ENCODE results near the gene CACNA2D4.
A peak's percentile ranks its signal among the peaks of the same experiment; 100 is the strongest.

The CACNA2D4 gene

GRCh38 chr12:1797991-1798640 is 120.3 kb downstream of the CACNA2D4 start:
- no peak for DNase-seq

DNA sequence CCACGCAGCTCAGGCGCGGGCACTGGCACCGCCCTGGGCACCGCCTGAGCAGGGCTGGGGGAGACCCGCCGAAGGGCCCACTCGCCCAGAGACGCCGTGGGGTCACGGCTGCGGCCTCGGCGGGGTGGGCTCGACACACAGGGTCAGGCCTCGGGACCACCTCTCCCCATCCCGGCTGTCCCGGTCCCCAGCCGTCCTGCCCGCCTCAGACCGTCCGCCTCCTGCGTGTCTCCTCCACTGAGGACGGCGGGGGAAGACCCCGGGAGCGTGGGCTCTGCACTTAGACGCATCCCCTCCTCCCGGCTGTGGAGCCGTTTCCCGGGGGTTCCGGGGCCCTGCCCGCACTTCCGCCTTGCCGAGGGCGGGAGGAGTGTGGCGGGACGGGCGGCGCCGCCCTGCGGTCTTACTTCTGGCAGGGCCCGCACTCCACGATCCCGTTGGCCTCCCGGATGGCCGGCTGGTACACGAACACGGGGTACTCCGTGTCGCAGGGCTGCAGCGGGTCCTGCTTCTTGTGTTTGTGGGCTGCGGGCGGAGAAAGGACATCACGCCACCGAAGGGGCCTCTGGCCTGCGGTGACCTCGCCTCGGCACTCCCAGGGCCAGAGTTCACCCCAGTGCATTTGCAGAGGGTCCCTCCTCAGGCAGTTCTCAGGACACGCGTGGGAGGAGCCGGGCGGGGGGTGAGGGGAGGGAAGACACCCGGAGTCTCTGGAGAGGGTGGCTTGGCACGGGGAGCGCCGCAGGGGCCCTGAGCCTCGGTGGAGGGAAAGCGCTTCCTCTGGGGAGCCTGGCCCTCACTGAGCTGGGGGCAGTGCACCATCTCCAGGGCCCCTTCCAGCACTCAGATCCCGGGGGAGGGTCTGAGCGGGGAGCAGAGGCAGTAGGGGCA is 121.2 kb downstream of the CACNA2D4 start:
- DNase-seq, result no peak

DNA sequence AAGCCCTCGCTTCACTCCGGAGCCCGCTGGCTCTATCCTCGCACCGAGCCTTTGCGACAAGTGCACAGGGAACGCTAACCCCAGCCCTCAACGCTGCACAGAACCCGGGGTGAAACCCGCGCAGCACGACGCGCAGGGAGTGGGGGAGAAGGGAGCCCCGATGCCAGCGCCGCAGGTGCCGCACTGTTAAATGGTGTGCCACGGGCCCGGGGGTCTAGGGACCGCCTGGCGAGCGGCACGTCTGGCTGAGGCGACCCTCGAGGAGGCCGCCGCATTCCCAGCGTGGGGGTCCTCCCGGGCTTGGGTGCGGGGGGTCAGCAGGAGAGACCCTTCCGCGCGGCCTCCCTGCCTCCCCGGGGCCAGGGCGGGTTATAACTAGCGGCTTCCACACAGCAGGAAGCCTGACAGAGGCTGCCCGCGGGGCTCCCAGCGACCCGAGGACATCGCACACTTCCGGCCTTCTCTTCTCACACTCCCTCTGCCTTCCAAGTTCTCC is 121.9 kb downstream of the CACNA2D4 start:
- DNase-seq, result no peak

- peak; percentile 89 for DNase-seq
These were observed 122.5 kb downstream of the CACNA2D4 start for GRCh38 chr12:1795785-1796514.

DNA sequence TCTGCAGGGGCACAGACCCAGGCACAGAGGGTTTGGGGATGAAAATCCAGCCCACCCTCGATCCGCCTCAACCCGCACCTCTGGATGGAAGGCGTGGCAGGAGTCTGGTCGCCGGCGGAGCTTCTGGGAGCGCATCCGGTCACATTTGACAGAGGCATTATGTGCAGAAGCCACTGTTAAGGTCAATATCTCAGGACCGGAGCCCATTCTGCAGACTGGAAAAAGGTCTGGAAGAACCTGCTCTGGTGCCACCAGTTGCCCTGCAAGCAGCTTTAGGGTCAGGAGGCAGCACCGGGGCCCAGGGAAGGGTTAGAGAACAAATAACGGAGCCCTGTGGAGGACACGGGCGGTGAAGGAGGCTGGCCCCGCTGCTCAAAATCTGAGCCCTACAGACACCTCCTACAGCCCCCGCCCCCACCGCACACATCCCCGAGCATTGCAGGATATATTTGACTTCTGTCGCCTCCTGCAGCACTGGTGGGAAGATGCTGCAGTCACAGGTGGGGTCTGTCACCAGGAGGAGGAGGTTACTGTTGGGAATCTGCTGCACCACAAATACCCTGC is 123.1 kb downstream of the CACNA2D4 start:
- DNase-seq, result no peak

DNA sequence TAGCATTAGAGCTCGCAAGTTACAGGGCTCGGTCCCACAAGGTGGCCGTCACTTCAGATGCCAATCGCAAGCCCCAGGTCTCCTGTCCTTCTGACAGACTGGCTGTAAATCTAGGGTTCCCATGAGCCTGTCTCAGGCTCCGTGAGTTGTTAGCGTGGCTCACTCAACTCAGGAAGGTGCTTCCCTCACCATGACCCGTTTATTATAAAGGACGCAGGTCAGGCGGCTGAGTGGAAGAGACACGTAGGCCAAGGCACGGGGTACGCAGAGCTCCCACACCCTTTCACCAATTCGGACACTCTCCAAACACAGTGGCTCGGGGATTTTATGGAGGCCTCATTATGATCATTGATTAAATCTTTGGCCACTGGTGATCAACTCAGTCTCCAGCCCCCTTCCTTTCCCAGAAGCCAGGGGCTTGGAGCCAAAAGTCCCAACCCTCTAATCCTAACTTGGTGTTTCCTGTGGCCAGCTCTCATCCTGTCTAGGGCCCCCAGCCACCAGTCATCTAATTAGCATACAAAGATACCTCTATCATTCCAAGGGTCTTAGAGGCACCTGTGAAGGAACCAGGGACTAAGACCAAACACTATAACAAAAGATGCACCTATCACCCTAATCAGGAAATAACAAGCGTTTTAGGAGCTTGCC is 123.9 kb downstream of the CACNA2D4 start:
- no peak for DNase-seq

- no peak for DNase-seq
These were observed 124.8 kb downstream of the CACNA2D4 start for GRCh38 chr12:1793426-1794210.

GRCh38 chr12:1792406-1792805 is 126.0 kb downstream of the CACNA2D4 start:
- no peak for DNase-seq

DNA sequence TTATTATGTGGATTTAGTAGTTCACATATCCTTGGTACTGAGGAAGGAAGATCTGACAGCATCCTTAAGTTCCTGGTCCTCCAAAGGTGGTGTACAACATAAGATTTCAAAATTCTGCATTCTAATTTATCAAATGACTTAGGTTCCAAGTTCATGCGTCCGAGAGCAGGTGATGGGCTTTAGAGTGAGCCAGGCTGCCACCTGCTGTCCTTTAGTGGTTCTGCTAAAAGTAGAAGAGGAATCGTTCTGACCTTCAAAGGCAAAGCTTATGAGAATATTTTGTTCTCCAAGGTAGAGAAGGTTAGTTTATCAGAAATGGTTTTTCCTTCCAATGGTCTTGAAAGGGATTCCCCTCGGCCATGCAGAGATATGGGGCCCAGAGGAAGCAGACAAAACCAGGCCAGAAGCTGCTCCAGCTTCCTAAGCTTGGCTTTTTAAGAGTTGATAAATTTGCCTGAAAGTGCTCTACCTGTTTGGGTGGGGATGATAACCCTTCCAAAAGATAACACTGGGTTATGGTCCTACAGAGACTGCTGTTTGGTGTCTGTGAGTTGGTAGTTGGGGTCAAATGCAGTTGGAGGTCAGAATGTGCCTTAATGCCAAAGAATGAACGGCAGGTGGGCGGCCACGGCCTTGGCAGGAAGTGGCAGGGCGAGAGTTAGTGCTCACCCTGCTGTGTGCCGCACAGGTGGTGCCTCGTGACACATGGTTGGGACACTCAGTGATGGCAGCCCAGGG is 127.2 kb downstream of the CACNA2D4 start:
- DNase-seq, result no peak

GRCh38 chr12:1790444-1790843 is 128.0 kb downstream of the CACNA2D4 start:
- no peak for DNase-seq

- DNase-seq, result no peak
These were observed 130.7 kb downstream of the CACNA2D4 start for GRCh38 chr12:1787714-1788113.

GRCh38 chr12:1782215-1782614 is 136.2 kb downstream of the CACNA2D4 start:
- DNase-seq, result no peak

GRCh38 chr12:1781772-1782171 is 136.7 kb downstream of the CACNA2D4 start:
- no peak for DNase-seq

DNA sequence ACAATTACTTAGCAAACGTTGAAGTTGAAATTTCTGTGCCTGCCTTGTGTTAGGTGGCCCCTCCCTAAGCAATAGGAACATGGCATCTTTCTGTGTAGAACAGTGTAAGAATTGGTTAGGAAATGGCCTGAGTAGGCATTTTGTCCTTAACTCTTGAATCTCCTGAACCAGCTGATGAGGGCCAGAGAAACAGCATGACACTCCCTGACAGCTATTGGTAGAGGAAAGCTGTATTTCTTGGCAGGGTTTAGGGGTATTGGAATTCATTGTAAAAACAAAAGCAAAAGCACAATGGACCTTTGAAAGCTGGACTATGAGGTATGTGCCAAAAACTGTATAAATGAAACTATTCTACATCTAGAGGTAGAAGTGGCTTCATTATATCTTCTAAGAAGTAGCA is 138.7 kb downstream of the CACNA2D4 start:
- DNase-seq, result no peak

GRCh38 chr12:1778911-1779310 is 139.5 kb downstream of the CACNA2D4 start:
- DNase-seq, result no peak

GRCh38 chr12:1777798-1778197 is 140.7 kb downstream of the CACNA2D4 start:
- no peak for DNase-seq

- DNase-seq, result no peak
These were observed 142.1 kb downstream of the CACNA2D4 start for GRCh38 chr12:1776170-1776921.

DNA sequence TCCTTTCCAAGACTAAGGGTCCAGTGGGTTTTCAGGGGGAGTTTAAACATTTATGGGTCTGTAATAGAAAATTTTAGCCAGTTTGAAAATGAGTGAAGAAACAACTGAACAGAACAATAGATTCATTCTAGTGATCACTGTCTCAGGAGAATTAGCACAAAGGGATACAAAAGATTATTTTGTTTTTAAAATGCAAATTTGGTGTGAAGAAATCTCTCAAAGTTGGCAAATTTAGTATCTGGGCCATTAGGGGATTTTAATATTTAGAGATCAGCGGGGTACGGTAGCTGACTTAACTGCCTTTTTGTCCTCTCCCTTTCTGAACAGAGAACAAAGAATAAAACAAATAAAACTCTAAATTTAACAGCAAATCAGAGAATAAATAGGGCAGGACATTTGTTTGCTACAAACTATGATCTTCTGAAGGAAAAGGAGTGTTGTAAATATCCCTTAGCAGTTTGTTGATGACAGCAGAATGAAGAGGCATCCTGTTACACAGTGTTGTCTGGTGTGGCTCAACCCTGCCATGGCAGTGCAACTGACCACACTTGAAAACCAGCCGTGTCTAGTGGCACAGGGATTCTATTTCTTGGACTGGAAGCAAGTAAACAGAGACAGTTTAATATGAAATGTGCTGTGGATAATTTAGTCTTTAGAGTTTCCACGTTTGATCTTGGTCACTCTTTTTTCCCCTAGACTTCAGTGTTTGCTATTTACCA is 144.4 kb downstream of the CACNA2D4 start:
- DNase-seq, result no peak

DNA sequence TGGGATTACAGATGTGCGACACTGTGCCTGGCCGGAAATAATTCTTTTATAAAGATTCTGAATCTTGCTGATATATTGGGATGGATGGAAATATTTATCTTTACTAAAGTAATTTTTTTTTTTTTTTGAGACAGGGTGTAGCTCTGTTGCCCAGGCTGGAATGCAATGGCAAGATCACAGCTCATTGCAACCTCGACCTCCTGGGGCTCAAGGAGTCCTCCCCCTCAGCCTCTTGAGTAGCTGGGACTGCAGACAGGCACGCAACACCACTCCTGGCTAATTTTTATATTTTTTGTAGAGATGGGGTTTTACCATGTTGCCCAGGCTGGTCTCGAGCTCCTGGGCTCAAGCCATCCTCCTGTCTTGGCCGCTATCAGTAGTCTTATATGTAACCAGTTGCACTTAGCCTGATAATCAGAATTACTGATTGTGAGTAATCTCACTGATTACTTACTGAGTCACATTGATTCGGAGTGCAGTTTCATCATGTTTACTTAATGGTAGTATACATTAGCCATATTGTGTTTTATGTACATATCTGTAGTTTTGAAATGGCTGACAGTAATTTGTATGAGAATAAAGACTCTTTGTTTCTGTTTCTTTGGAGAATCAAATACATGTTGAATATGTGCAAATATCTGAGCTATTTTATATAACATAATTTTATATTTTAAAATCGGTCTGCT is 148.5 kb downstream of the CACNA2D4 start:
- no peak for DNase-seq

Measured in 8988T (cell line).